GM18873 (cell line): Measurements from ENCODE around the gene AHNAK.
"Not testable (repeated sequence)": the region's sequence is repeated elsewhere in the genome, so short reads cannot be mapped to it uniquely, and the experiment has no call there.

Experiments
- ATAC-seq: cut with Tn5 transposase; IDR thresholded peaks from one replicate; pipeline ENCODE4 v1.9.1; 2021; ENCODE audit warnings: mild to moderate bottlenecking, moderate library complexity, moderate number of reproducible peaks; ENCODE audit not compliant: unreplicated experiment, low FRiP score

Gene AHNAK

DNA sequence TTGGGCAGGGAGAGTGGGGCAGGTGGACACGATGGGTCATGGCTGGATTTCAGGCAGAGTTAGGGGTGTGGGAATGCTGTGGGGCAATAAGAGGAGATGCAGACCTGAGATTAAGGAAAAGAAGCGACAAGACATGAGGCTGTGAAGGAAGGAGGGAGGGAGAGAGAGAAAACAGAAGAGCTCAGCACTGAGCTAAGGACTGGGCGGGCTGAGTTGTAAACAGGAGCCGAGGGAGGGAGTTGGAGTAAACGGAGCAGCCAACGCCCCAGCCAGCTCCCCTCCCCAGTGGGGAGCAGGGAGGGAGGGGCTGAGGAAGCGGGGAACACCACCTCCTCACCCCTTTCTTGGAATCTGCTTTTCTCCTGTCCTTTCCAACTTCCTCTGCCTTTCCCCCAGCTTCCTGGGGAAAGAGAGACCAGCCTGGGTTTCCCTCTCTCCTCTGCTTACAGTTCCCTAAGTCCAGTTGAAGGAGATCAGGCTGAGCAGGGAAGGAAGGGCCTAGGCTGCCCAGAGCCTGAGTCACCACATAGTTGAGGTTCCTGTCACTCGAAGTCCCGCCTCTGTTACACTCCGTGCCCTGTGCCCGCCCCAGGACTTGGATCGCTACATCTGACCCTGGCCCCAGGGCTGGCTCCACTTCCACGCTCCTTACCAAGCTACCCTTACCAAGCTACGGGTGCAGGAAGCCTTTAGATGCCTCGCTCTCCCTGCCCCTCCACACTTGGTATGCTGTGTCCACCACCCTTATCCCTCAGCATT lies 6.7 kb upstream of the AHNAK start:
- no peak for ATAC-seq

DNA sequence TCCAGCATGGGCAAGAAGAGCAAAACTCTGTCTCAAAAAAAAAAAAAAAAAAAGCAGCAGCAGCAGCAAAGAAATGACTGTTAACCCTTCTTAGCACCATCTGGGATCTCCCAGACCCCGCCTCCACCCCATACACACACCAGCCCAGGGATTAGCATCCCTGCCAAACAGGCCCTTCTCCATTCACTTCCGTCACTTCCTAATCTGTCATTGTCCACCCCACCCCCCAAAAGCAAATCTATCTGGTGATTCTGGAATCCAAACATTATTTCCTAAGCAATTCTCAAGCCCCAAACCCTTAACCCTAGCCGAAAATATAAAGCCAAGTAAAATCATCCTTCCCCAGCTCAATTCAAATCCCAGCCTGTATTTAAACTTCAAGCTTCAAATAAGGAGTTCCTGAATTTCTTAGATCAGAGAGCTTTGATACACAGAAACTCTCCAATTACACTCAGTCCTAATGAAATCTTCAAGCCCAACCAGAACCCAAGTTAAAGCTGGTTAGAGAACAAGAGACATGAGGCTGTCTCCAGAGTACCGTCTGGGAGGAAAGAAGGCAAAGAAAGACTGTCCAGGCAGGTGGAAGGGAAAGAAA lies 6.0 kb upstream of the AHNAK start:
- ATAC-seq = no peak

DNA sequence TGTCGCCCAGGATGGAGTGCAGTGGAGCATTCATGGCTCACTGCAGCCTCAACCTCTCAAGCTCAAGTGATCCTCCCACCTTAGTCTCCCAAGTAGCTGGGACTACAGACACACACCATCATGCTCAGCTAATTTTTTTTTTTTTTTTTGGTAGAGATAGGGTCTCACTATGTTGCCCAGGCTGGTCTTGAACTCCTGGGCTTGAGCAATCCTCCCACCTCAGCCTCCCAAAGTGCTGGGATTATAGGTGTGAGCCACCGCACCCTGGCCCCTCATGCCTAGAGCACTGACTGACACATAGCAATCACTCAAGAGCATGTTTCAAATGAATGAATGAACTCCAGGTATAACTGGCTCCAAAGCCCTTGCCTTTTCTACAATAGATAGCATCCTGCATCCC lies 3.9 kb upstream of the AHNAK start:
- not testable (repeated sequence) for ATAC-seq

GRCh38 chr11:62548545-62549335 lies 2.1 kb upstream of the AHNAK start:
- ATAC-seq = no peak

- no peak for ATAC-seq
Observed at GRCh38 chr11:62547691-62548281, 1.2 kb upstream of the AHNAK start.

DNA sequence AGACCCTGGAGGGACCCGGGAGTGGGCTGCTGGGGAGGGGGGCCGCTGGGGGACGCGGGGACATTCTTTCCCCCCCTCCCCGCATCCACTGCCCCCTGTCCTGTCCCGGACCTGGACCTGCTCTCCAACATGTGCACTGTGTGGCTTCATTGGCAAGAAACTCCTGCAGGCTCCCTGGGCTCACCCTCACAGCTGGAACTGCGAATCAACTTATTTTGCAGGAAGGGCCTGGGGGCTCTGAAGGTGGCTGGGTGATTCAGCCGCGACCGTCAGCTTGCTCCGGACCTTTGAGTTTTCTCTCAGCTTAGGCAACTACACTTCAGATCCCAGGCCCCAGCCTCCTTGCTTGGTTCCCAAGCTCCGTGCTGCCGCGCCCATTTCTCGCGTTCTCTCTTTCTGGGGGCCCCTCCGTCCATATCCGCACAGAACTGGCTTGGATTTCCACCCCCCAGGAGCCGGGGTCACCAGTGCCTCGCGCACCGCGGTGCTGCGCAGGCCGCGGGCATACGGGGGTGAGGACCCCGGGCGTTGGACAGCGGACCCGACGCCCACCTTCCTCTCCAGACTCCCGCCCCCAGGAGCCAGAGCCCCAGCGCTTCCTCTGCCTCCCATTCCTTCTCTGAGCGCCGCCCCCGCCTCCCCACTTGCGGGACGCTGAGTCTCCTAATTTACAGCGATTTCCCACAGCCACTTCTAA lies 471 bp upstream of the AHNAK start:
- no peak for ATAC-seq

- no peak for ATAC-seq
Observed at GRCh38 chr11:62545437-62546243, 966 bp downstream of the AHNAK start.

DNA sequence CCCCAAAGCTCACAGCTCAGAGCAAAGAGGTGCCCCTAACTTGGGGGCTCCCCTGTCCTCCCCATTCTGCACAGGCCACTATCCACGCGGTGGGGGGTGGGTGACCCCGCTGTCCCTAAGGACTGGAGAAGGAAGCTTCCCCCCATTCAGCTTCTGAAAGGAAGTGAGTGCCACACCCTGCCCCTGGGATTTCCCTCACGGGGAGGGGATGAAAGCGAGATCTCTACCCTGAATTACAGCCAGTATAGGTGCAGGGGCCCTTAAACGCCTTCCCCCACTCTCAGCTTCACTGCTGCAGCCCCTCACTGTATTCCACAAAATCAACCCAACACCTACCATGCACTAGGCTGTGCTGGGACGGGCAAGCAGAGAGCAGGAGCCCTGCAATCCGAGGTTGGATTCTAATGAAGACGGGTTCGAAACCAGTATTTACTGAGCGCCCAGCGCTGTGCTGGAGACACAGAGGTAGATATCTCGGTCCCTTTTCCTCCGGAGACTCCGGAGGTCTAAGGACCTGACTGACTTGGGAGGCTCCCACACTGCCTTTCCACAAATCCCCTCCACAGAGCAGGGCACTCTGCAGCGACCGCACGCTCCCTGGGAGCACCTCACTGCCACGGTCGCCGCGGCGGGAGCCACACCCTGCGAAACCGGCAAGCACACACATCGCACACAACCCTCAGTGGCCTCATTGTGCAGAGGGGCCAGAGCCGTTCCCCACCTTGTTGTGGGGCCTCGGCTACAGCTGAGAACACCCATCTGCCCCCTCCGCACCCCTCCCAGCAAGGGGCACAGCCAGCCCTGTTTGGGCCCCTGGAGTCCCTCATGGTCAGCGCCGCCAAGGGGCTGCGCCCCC lies 1.8 kb downstream of the AHNAK start:
- ATAC-seq = no peak

GRCh38 chr11:62543680-62544444 lies 2.7 kb downstream of the AHNAK start:
- no peak for ATAC-seq

- no peak for ATAC-seq
Observed at GRCh38 chr11:62542750-62543567, 3.6 kb downstream of the AHNAK start.

DNA sequence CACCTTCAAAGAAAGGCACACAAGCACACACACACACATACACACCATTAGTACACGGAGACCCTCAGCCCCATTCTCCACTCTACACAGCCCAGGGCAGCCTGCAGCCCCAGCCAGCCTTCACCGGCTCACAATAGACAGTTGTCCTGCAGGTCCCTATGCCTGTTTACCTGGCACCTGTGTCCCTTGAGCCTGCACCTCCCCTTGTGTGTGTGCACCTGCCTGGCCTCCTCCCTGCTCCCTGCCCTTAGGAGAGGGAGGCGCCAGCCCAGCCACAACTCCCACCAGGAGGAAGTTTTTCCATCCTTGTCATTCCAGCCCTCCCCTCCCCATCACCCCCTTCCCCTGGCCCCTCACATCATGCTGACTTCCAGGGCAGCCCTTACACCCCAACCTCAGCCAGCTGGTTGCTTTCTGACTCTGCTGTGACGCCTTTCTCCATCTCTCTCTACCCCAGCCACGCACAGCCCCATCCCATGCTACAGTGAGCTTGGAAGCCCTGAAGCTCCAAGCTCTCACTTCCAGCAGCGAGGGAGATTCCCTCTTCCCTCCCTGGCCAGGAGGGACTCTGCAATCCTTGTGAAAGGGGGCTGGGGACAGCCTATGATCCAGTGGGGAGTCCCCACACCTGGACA lies 4.4 kb downstream of the AHNAK start:
- no peak for ATAC-seq

GRCh38 chr11:62540804-62541701 lies 5.6 kb downstream of the AHNAK start:
- ATAC-seq = no peak

DNA sequence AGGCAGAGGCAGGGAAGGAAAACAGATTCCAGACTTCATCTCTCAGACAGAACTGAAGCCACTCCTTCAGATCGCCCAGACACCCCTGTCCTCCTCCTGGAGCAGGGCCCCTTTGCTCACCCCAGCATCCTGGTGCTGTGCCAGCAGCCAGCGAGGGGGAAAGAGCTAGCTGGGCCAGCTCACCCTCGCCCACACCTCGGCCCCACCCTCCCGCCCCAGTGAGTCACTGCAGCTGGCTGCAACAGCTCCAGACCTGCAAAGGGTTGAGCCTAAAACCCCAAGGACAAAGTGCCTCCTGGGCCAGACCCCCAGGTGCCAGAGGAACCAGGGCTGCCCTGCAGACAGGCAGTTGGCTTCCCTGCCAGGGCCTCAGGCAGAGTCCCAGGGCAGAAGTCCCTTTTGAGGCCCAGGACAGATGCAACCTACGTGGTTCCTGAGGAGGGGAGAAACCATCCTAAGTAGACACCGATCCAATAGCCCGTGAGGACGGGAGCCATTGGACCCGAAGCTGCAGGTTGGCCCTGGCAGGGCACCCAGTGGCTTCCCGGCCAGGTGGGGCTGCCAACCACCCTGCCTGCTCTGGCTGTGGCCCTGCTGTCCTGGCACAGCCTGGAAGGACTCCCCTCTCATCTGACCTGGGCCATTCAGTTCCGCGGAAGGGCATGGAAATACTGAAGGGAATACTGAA lies 7.2 kb downstream of the AHNAK start:
- ATAC-seq = no peak

DNA sequence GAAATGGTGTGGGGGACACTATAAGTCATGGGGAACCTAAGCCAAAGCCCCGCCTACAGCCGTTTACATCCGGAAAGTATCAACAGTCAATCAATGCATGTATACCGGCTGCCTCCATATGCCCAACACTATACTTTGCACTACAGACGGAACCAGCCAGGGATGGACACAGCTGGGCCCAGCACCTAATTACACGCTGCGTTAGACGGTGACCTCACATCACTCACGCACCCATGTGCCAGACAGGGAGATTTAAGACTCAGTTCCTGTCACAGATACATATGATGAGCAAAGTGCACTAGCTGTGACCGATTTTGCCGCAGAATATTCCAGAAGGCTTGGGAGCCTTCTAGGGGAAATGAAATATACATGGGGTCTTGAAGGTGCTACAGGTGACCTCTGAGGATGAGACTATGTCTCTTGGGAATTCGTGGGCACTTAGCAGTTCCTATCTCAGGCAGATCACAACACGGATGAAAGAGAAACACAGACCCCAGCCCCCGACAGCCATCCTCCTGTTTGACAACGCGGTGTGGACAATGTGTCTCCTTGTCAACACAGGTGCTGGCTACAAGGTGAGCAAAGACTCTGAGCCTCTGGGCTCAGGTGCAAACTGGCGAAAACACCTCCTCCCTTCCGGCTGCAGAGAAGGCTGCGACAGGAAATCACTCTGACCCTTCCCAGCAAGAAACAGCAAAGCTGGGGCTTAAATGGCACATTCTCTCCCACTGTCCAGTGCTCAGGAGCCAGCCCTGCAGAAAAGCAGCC lies 8.0 kb downstream of the AHNAK start:
- ATAC-seq = no peak
